Breast epithelium (tissue), 4 donors: ENCODE measurements around the gene CRIP3. TPM values are rescaled to one million over a fixed set of nuclear protein-coding genes. Genes with fewer than 3 reads are reported as not detected.

Source experiments
- DNase-seq, 2 donors: peaks; one replicate each; pipeline ENCODE4 v3.0.0-alpha.2; 2019; ENCODE audit warnings: low spot score in 2 of 2
- H3K27ac ChIP-seq, 2 donors: fragments of 200-600 bp; sonication (generic) in 1 of 2; one replicate each; pipeline ENCODE4 v1.5.1; 2016 to 2019; ENCODE audit warnings: mild to moderate bottlenecking in 1 of 2
- H3K27me3 ChIP-seq, 2 donors: fragments of 200-600 bp; sonication (generic) in 1 of 2; one replicate each; pipeline versions ENCODE4 v1.5.1 to v1.6.0; 2017 to 2019; ENCODE audit warnings: control low read depth in 1 of 2, mild to moderate bottlenecking in 1 of 2
- H3K36me3 ChIP-seq: fragments of 200-600 bp; one replicate; pipeline ENCODE4 v1.5.1; 2019
- H3K4me1 ChIP-seq, 2 donors: fragments of 200-600 bp; sonication (generic); one replicate each; pipeline ENCODE4 v1.5.1; 2016 to 2019; ENCODE audit warnings: control low read depth in 1 of 2
- H3K4me3 ChIP-seq, 3 donors: fragments of 200-600 bp; sonication (generic); 1 replicate in 2 of 3; 2 replicates in 1 of 3; pipeline ENCODE4 v1.5.1; 2016 to 2019; ENCODE audit warnings: mild to moderate bottlenecking in 3 of 3, moderate library complexity in 2 of 3
- H3K9me3 ChIP-seq, 2 donors: fragments of 200-600 bp; sonication (generic) in 1 of 2; one replicate each; pipeline ENCODE4 v1.5.1; 2016 to 2019; ENCODE audit warnings: control low read depth in 1 of 2
- CTCF ChIP-seq, 3 donors: fragments of 450-650 bp; IDR thresholded peaks; one replicate each; pipeline ENCODE4 v1.5.1; 2016 to 2017; ENCODE audit warnings: antibody characterized with exemption in 3 of 3, mild to moderate bottlenecking in 3 of 3, moderate library complexity in 3 of 3
- POLR2A ChIP-seq: fragments of 450-650 bp; IDR thresholded peaks from one replicate; pipeline ENCODE4 v1.6.1; 2016; ENCODE audit warnings: antibody characterized with exemption, mild to moderate bottlenecking, moderate library complexity
- POLR2AphosphoS5 ChIP-seq, 3 donors: sonication (generic); formaldehyde crosslinking; IDR thresholded peaks; one replicate each; pipeline ENCODE4 v1.6.1; 2017; ENCODE audit warnings: antibody characterized with exemption in 3 of 3
- intact Hi-C: fragments of 100-400 bp; cut with DNase I; formaldehyde crosslinking; loops from one replicate; pipeline ENCODE4 v1.15.1; 2023; ENCODE audit warnings: low total_unique reads
- total RNA-seq, 3 donors: library from RNA; depleted of rRNA; stranded (reverse); fragments of >200 nt; gene quantifications; one replicate each; pipeline ENCODE4 v1.1.0, GENCODE V29; 2016

Gene CRIP3
- total RNA-seq, 3 donors from 2014 or later: 1.6 to 2.1 (median 1.9) TPM

GRCh38 chr6:43339168-43339567, 30.5 kb upstream of the CRIP3 start:
- intact Hi-C loops: loop anchor here (1.0 kb wide), 1 partner anchor 11 kb away; no protein-coding TSS in a partner anchor
- Histone ChIP-seq H3K4me3 (no peak overlapping the region), H3K36me3 (no peaks in the 10 kb centered on the region), H3K27me3 (no peaks in the 10 kb centered on the region), H3K4me1 (no peaks in the 10 kb centered on the region), H3K27ac (no peak overlapping the region), H3K9me3 (no peaks in the 10 kb centered on the region)
- no peak for DNase-seq
- TF ChIP-seq CTCF (IDR thresholded peaks at IDR 0.05) (no peak), POLR2A (no peak), POLR2AphosphoS5 (IDR thresholded peaks at IDR 0.05) (no peak)

- TF ChIP-seq POLR2AphosphoS5 (IDR thresholded peaks at IDR 0.05) (no peak), POLR2A (no peak), CTCF (IDR thresholded peaks at IDR 0.05) (no peak)
- no peak overlapping the region for H3K27ac ChIP-seq
- intact Hi-C loops: no loop called here
- no peaks in the 10 kb centered on the region for H3K36me3 ChIP-seq
- DNase-seq: no peak
- H3K27me3 ChIP-seq: no peaks in the 10 kb centered on the region
- H3K4me3 ChIP-seq: no peak overlapping the region
- H3K4me1 ChIP-seq: no peaks in the 10 kb centered on the region
- H3K9me3 ChIP-seq: no peaks in the 10 kb centered on the region
These were observed 29.6 kb upstream of the CRIP3 start for GRCh38 chr6:43338243-43338642.

- no peaks in the 10 kb centered on the region for H3K36me3 ChIP-seq
- no peaks in the 10 kb centered on the region for H3K27me3 ChIP-seq
- no peak for DNase-seq
- no peak overlapping the region for H3K27ac ChIP-seq
- TF ChIP-seq POLR2AphosphoS5 (IDR thresholded peaks at IDR 0.05): no peak
- TF ChIP-seq CTCF (IDR thresholded peaks at IDR 0.05): no peak
- no peak for TF ChIP-seq POLR2A
- H3K4me3 ChIP-seq: no peak overlapping the region
- intact Hi-C loops: no loop called here
- H3K9me3 ChIP-seq: no peaks in the 10 kb centered on the region
- no peaks in the 10 kb centered on the region for H3K4me1 ChIP-seq
These were observed 27.8 kb upstream of the CRIP3 start for GRCh38 chr6:43336382-43336781.

- H3K27me3 ChIP-seq: no peaks in the 10 kb centered on the region
- no peaks in the 10 kb centered on the region for H3K9me3 ChIP-seq
- TF ChIP-seq POLR2A: no peak
- TF ChIP-seq POLR2AphosphoS5 (IDR thresholded peaks at IDR 0.05): no peak
- no peak for TF ChIP-seq CTCF (IDR thresholded peaks at IDR 0.05)
- no peaks in the 10 kb centered on the region for H3K36me3 ChIP-seq
- no peak overlapping the region for H3K4me3 ChIP-seq
- no peak for DNase-seq
- intact Hi-C loops: no loop called here
- H3K27ac ChIP-seq: no peak overlapping the region
- no peaks in the 10 kb centered on the region for H3K4me1 ChIP-seq
These were observed 26.8 kb upstream of the CRIP3 start for GRCh38 chr6:43335469-43335868.

GRCh38 chr6:43334466-43335095, 26.0 kb upstream of the CRIP3 start:
- Histone ChIP-seq H3K9me3 (no peaks in the 10 kb centered on the region), H3K4me1 (no peaks in the 10 kb centered on the region), H3K36me3 (no peaks in the 10 kb centered on the region), H3K27ac (no peak overlapping the region), H3K4me3 (no peak overlapping the region), H3K27me3 (no peaks in the 10 kb centered on the region)
- peak in 2 of 3 donors; percentile 34 to 54 for TF ChIP-seq CTCF (IDR thresholded peaks at IDR 0.05)
- TF ChIP-seq POLR2A: no peak
- TF ChIP-seq POLR2AphosphoS5 (IDR thresholded peaks at IDR 0.05): no peak
- DNase-seq: no peak
- intact Hi-C loops: no loop called here
